Dendritic cell treated with granulocyte-macrophage colony-stimulating factor and Interleukin-4, amounts not matched to agents 40 ng/mL and 50 ng/mL, for 4 days (primary cell): ENCODE results near the gene CYP3A4.
"Not testable (repeated sequence)": the region's sequence is repeated elsewhere in the genome, so short reads cannot be mapped to it uniquely, and the experiment has no call there.

ENCODE experiments used
- H3K27ac Mint-ChIP-seq: one replicate; pipeline ENCODE4 v1.8.0; 2022; ENCODE audit warnings: mild to moderate bottlenecking, mixed read lengths
- H3K27me3 Mint-ChIP-seq: one replicate; pipeline ENCODE4 v1.8.0; 2022; ENCODE audit warnings: mild to moderate bottlenecking, mixed read lengths
- H3K36me3 Mint-ChIP-seq: one replicate; pipeline ENCODE4 v1.8.0; 2022; ENCODE audit warnings: low read depth, mixed read lengths
- H3K4me1 Mint-ChIP-seq: one replicate; pipeline ENCODE4 v1.8.0; 2022; ENCODE audit warnings: low read depth, mixed read lengths
- H3K4me3 Mint-ChIP-seq: one replicate; pipeline ENCODE4 v1.8.0; 2022; ENCODE audit warnings: mild to moderate bottlenecking, moderate library complexity, mixed read lengths
- H3K9me3 Mint-ChIP-seq: one replicate; pipeline ENCODE4 v1.8.0; 2022; ENCODE audit warnings: mixed read lengths
- intact Hi-C: fragments of 100-400 bp; cut with micrococcal nuclease; formaldehyde crosslinking; loops from one replicate; pipeline ENCODE4 v1.15.0; 2022

CYP3A4 gene

GRCh38 chr7:99805641-99806040 is 21.7 kb upstream of the CYP3A4 start:
- no peak overlapping the region for H3K27ac Mint-ChIP-seq
- H3K9me3 Mint-ChIP-seq, result peaks cover 16% of the 10 kb centered on the region
- no peak overlapping the region for H3K4me3 Mint-ChIP-seq
- no peaks in the 10 kb centered on the region for H3K4me1 Mint-ChIP-seq
- intact Hi-C loops, result loop anchor here (10.0 kb wide), 1 partner anchor 59 kb away; no protein-coding TSS in a partner anchor
- peaks cover 16% of the 10 kb centered on the region for H3K27me3 Mint-ChIP-seq
- H3K36me3 Mint-ChIP-seq, result no peaks in the 10 kb centered on the region

- H3K27ac Mint-ChIP-seq, H3K36me3 Mint-ChIP-seq, H3K9me3 Mint-ChIP-seq, H3K4me1 Mint-ChIP-seq, H3K4me3 Mint-ChIP-seq: not testable (repeated sequence)
- peaks cover 21% of the 10 kb centered on the region for H3K27me3 Mint-ChIP-seq
- intact Hi-C loops, result loop anchor here (10.0 kb wide), 1 partner anchor 62 kb away; no protein-coding TSS in a partner anchor
Observed at GRCh38 chr7:99803118-99803517, 19.1 kb upstream of the CYP3A4 start.

DNA sequence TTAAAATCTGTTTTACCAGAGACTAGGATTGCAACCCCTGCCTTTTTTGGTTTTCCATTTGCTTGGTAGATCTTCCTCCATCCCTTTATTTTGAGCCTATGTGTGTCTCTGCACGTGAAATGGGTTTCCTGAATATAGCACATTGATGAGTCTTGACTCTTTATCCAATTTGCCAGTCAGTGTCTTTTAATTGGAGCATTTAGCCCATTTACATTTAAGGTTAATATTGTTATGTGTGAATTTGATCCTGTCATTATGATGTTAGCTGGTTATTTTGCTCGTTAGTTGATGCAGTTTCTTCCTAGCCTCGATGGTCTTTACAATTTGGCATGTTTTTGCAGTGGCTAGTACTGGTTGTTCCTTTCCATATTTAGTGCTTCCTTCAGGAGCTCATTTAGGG is 17.4 kb upstream of the CYP3A4 start:
- intact Hi-C loops, result loop anchor here (10.0 kb wide), 1 partner anchor 63 kb away; no protein-coding TSS in a partner anchor
- H3K4me3 Mint-ChIP-seq, H3K27ac Mint-ChIP-seq, H3K9me3 Mint-ChIP-seq, H3K36me3 Mint-ChIP-seq, H3K4me1 Mint-ChIP-seq: not testable (repeated sequence)
- peaks cover 19% of the 10 kb centered on the region for H3K27me3 Mint-ChIP-seq

GRCh38 chr7:99798972-99799371 is 15.0 kb upstream of the CYP3A4 start:
- Mint-ChIP-seq H3K36me3 (no peaks in the 10 kb centered on the region), H3K9me3 (peaks cover 9% of the 10 kb centered on the region), H3K4me1 (no peaks in the 10 kb centered on the region), H3K4me3 (no peak overlapping the region), H3K27me3 (peaks cover 16% of the 10 kb centered on the region), H3K27ac (no peak overlapping the region)
- intact Hi-C loops, result no loop called here

GRCh38 chr7:99795864-99796263 is 11.9 kb upstream of the CYP3A4 start:
- intact Hi-C loops, H3K36me3 Mint-ChIP-seq, H3K27ac Mint-ChIP-seq, H3K4me1 Mint-ChIP-seq, H3K4me3 Mint-ChIP-seq, H3K9me3 Mint-ChIP-seq, H3K27me3 Mint-ChIP-seq: not testable (repeated sequence)

GRCh38 chr7:99794585-99795502 is 10.9 kb upstream of the CYP3A4 start:
- H3K4me3 Mint-ChIP-seq, result no peak overlapping the region
- no peaks in the 10 kb centered on the region for H3K9me3 Mint-ChIP-seq
- no peaks in the 10 kb centered on the region for H3K4me1 Mint-ChIP-seq
- H3K27ac Mint-ChIP-seq, result no peak overlapping the region
- H3K27me3 Mint-ChIP-seq, result peaks cover 9% of the 10 kb centered on the region
- intact Hi-C loops, result no loop called here
- no peaks in the 10 kb centered on the region for H3K36me3 Mint-ChIP-seq

DNA sequence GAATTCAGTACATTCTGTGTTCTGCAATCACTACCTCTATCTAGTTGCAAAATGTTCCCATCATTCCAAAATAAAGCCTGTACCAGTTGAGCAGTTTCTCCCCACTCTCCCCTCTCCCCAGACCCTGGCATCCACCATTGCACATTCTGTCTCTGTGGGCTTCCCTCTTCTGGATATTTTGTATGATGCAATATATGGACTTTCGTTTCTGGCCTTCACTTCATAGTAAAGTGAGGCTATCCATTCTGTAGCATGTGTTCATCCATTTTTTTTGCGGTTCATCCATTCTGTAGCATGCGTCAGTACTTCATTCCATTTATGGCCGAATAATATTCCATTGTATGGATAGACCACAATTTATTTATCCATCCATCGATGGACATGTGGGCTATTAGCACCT is 9.5 kb upstream of the CYP3A4 start:
- H3K9me3 Mint-ChIP-seq, result no peaks in the 10 kb centered on the region
- no peak overlapping the region for H3K27ac Mint-ChIP-seq
- intact Hi-C loops, result no loop called here
- no peak overlapping the region for H3K4me3 Mint-ChIP-seq
- H3K4me1 Mint-ChIP-seq, result no peaks in the 10 kb centered on the region
- no peaks in the 10 kb centered on the region for H3K36me3 Mint-ChIP-seq
- H3K27me3 Mint-ChIP-seq, result peaks cover 7% of the 10 kb centered on the region

DNA sequence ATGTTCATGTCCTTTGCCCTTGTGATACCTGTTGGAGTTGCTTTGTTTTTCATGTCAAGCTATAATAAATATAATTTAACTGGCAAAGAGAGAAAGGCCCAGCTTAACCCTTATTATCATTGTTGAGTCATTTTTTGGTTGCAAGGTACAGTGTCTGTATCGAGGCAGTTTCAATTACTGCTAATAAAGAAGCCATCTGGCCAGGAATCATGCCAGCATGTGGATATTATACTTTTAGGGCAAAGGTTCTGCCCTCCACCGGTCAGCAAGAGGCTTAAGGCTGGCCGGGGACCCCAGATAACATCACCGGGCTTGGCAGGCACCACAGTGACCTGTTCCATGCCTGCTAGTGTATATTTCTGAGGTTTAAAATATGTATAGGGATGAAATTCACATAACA is 9.0 kb upstream of the CYP3A4 start:
- H3K4me1 Mint-ChIP-seq, result no peaks in the 10 kb centered on the region
- H3K27me3 Mint-ChIP-seq, result peaks cover 7% of the 10 kb centered on the region
- intact Hi-C loops, result no loop called here
- H3K27ac Mint-ChIP-seq, result no peak overlapping the region
- H3K36me3 Mint-ChIP-seq, result no peaks in the 10 kb centered on the region
- H3K4me3 Mint-ChIP-seq, result no peak overlapping the region
- no peaks in the 10 kb centered on the region for H3K9me3 Mint-ChIP-seq

DNA sequence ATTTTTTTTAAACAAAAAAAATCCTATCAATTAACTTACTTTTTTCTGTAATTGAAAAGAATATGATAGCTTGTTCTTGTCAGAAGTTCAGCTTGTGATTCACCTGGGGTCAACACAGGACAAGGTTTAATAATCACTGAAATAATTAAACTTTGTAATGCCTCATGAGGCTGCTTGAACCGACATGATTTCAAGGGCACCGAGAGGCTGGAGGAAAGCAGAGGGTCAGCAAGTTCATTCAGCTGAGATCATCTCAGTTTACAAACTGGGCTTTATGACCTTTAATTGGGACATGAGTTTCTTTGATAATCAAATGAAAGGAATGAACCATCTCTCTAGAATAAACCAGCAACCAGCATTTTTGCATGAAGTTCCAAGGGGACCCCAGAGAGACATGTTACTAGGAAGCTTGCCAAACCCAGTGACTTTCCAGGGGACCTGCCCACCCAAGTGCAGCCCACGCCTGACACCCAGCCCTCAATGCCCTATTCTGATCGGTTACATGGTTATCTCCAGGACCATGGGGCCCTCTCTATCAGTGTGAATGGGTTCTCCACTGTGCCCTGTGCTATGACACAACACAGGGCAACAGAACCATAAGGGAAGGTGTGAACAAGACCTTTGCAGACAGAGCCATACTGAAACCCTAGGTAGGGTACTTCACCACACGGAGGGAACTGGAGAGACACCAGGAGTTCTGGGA is 7.8 kb upstream of the CYP3A4 start:
- intact Hi-C loops, result no loop called here
- H3K4me1 Mint-ChIP-seq, result no peaks in the 10 kb centered on the region
- no peaks in the 10 kb centered on the region for H3K36me3 Mint-ChIP-seq
- H3K4me3 Mint-ChIP-seq, result no peak overlapping the region
- no peak overlapping the region for H3K27ac Mint-ChIP-seq
- no peaks in the 10 kb centered on the region for H3K9me3 Mint-ChIP-seq
- peaks cover 6% of the 10 kb centered on the region for H3K27me3 Mint-ChIP-seq

GRCh38 chr7:99791021-99791420 is 7.0 kb upstream of the CYP3A4 start:
- Mint-ChIP-seq H3K9me3 (no peaks in the 10 kb centered on the region), H3K27me3 (peaks cover 6% of the 10 kb centered on the region), H3K4me1 (no peaks in the 10 kb centered on the region), H3K4me3 (no peak overlapping the region), H3K27ac (no peak overlapping the region), H3K36me3 (no peaks in the 10 kb centered on the region)
- intact Hi-C loops, result no loop called here

DNA sequence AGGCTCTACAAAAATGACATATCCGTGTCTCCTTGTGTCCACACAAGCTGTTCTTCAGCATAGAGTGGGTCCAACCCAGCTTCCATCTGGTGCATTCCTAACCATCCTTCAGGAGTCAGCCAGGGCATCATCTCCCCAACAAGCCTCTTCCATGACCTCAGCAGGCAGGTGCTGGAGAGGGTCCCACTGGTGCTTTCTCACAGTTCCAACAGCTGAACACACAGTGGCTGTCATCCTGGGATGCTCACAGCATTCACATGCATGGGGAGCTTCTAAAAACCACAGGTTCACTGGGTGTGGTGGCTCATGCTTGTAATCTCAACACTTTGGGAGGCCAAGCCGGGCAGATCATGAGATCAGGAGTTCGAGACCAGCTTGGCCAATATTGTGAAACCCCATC is 6.4 kb upstream of the CYP3A4 start:
- Mint-ChIP-seq H3K27ac (no peak overlapping the region), H3K27me3 (peaks cover 8% of the 10 kb centered on the region), H3K4me1 (no peaks in the 10 kb centered on the region), H3K36me3 (no peaks in the 10 kb centered on the region), H3K9me3 (no peaks in the 10 kb centered on the region), H3K4me3 (no peak overlapping the region)
- intact Hi-C loops, result no loop called here

GRCh38 chr7:99789441-99790070 is 5.6 kb upstream of the CYP3A4 start:
- Mint-ChIP-seq H3K27me3 (peaks cover 10% of the 10 kb centered on the region), H3K4me1 (no peaks in the 10 kb centered on the region), H3K9me3 (no peaks in the 10 kb centered on the region), H3K27ac (no peak overlapping the region), H3K4me3 (no peak overlapping the region), H3K36me3 (no peaks in the 10 kb centered on the region)
- intact Hi-C loops, result no loop called here

DNA sequence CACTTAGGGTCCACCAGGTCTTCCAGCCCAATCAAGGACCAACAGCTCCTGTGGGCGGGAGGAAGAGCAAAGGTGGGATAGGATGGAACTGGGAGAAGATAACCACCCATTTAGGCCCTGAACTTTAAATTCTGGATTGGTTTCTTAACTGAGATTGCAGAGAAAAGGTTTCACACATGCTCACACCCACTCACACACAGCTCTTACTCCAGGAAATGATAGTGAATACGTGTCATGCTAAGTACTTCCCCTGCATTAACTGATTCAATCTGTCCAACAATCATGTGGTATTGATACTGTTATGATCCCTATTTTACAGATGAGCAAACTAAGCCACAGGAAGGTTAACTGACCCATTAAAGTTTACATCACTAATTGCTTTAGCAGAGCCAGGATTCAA is 4.6 kb upstream of the CYP3A4 start:
- no peaks in the 10 kb centered on the region for H3K4me1 Mint-ChIP-seq

DNA sequence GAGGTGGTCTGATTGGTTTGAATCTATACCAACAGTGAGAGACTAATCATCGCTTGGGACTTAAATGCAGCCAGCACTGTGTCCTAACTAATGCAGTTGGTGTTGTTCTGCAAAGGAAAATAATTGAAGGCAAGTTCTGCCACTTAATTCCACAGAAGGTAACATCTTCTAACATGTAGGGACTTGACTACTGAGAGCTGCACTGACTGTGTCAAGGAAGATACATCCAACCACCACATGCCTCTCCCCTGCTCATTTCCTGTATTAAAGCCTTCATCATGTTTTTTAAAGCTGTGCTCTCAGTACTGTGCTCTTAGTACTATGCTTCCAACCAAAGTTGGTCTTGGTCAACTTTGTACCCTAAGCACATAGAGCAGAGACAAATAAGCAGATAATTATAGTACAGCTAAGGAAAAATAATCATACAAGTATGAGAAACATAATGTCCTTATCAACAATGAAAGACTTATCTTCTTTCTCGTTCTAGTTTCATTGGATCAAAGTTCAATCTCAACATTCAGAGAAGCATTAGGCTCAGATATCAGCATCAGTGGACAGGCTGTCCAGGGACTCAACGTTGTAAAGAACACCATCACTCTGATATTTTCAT is 2.8 kb upstream of the CYP3A4 start:
- no peaks in the 10 kb centered on the region for H3K4me1 Mint-ChIP-seq
- peaks cover 14% of the 10 kb centered on the region for H3K27me3 Mint-ChIP-seq

More for the DNA sequence above, 4.6 kb upstream of the CYP3A4 start:
- intact Hi-C loops, result no loop called here
- Mint-ChIP-seq H3K4me3 (no peak overlapping the region), H3K27me3 (peaks cover 13% of the 10 kb centered on the region), H3K9me3 (no peaks in the 10 kb centered on the region), H3K27ac (no peak overlapping the region), H3K36me3 (no peaks in the 10 kb centered on the region)

More for the DNA sequence above, 2.8 kb upstream of the CYP3A4 start:
- Mint-ChIP-seq H3K4me3 (no peak overlapping the region), H3K9me3 (no peaks in the 10 kb centered on the region), H3K36me3 (no peaks in the 10 kb centered on the region), H3K27ac (no peak overlapping the region)
- intact Hi-C loops, result no loop called here
